Ishikawa (cell line): ENCODE data around the gene COL20A1.

Source experiments
- CEBPB ChIP-seq: IDR thresholded peaks from 2 replicates; pipeline ENCODE4 v1.6.1; 2012
- REST ChIP-seq: IDR thresholded peaks from 2 replicates; pipeline ENCODE4 v1.6.1; 2012; ENCODE audit warnings: low read depth, mild to moderate bottlenecking

DNA sequence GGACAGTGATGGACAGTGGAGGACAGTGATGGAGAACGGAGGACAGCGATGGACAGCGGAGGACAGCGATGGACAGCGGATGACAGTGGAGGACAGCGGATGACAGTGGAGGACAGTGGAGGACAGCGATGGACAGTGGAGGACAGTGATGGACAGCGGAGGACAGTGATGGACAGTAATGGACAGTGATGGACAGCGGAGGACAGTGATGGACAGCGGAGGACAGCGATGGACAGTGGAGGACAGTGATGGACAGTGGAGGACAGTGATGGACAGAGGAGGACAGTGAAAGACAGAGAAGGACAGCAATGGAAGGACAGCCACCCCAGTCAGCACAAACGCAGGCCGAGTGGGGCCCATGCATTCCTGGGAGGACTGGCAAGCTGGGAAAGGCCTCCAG, 35.4 kb upstream of the COL20A1 start:
- no peak for TF ChIP-seq CEBPB
- no peak for TF ChIP-seq REST
